ENCODE data around the gene DNASE1L3. TPM values are rescaled to one million over a fixed set of nuclear protein-coding genes. Genes with fewer than 3 reads are reported as not detected.
"Not testable (repeated sequence)": the region's sequence is repeated elsewhere in the genome, so short reads cannot be mapped to it uniquely, and the experiment has no call there.

DNASE1L3 gene
- total RNA-seq, 2 donors from 2014 or later, result 1.4 to 2.3 TPM

DNA sequence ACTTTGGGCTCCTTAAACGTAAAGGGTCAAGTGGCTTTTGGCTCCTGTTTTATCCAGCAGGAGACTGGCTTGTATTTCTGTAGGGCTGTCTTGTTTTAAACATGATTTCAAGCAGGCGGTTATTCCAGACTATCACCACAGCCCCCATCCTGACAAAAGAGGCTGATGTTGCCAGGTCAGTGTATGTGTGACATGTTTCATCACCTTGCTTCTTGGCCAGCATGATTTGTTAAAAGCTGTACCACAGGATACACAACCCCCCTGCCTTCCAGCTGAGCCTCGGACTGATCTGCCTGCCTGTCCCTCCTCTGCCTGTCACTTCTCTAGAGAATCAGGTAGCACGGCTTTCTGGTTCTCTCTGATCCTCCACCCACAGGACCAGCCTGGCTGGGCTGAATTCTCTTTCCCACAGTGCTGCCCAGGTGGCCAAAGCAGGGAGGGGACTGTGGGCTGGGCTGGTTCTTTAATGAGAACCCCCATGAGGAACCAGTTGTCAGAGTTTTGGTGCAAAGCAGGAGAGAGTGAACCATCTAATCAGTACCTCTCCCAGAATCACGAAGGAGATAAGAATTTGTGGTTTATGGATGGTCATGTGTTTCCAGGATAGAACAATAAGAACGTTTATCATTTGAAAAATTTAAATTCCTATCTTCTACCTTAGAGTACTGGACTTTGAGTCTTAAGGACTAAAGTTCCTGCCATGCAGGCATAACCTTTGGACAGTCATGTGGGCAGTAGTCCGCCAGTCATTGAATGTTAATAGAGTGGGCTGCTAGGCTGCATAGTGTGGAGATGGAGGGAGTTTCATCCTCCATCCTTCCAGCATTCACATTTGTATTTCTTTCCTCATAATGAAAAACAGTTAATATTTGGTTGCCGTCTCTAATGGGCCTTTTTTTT is 35.6 kb upstream of the DNASE1L3 start:
- Histone ChIP-seq H3K9me3 (no peaks in the 10 kb centered on the region), H3K4me1 (replicated peaks) (no peaks in the 10 kb centered on the region), H3K27me3 (replicated peaks; ENCODE audit: insufficient read depth) (no peaks in the 10 kb centered on the region), H3K36me3 (no peaks in the 10 kb centered on the region), H3K4me3 (no peak overlapping the region), H3K27ac (no peak overlapping the region)
- DNase-seq (ENCODE audit: low spot score), result no peak
- intact Hi-C loops (cut with DNase I), result no loop called here
- 76% methylated on average over 8 of the region's 8 CpGs for WGBS
- TF ChIP-seq POLR2A (IDR thresholded peaks at IDR 0.05), result no peak
- no peak for TF ChIP-seq POLR2AphosphoS5 (IDR thresholded peaks at IDR 0.05)
- TF ChIP-seq, protein P1, sequence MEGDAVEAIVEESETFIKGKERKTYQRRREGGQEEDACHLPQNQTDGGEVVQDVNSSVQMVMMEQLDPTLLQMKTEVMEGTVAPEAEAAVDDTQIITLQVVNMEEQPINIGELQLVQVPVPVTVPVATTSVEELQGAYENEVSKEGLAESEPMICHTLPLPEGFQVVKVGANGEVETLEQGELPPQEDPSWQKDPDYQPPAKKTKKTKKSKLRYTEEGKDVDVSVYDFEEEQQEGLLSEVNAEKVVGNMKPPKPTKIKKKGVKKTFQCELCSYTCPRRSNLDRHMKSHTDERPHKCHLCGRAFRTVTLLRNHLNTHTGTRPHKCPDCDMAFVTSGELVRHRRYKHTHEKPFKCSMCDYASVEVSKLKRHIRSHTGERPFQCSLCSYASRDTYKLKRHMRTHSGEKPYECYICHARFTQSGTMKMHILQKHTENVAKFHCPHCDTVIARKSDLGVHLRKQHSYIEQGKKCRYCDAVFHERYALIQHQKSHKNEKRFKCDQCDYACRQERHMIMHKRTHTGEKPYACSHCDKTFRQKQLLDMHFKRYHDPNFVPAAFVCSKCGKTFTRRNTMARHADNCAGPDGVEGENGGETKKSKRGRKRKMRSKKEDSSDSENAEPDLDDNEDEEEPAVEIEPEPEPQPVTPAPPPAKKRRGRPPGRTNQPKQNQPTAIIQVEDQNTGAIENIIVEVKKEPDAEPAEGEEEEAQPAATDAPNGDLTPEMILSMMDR (IDR thresholded peaks at IDR 0.05), result no peak

GRCh38 chr3:58243976-58244585 is 33.3 kb upstream of the DNASE1L3 start:
- WGBS, result 92% methylated on average over 6 of the region's 6 CpGs
- TF ChIP-seq POLR2A (IDR thresholded peaks at IDR 0.05), result no peak
- TF ChIP-seq POLR2AphosphoS5 (IDR thresholded peaks at IDR 0.05), result no peak
- TF ChIP-seq, protein P1 (IDR thresholded peaks at IDR 0.05), result no peak
- no peak overlapping the region for H3K27ac ChIP-seq

GRCh38 chr3:58242860-58243259 is 32.1 kb upstream of the DNASE1L3 start:
- H3K4me3 ChIP-seq; H3K27me3 ChIP-seq (replicated peaks; ENCODE audit: insufficient read depth); H3K9me3 ChIP-seq; DNase-seq (ENCODE audit: low spot score); H3K4me1 ChIP-seq (replicated peaks); intact Hi-C loops (cut with DNase I); H3K27ac ChIP-seq; H3K36me3 ChIP-seq: not testable (repeated sequence)
- WGBS, result 81% methylated on average over 4 of the region's 4 CpGs

More at GRCh38 chr3:58243976-58244585, 33.3 kb upstream of the DNASE1L3 start:
- intact Hi-C loops (cut with DNase I), result no loop called here
- no peaks in the 10 kb centered on the region for H3K4me1 ChIP-seq (replicated peaks)
- H3K4me3 ChIP-seq, result no peak overlapping the region
- DNase-seq (ENCODE audit: low spot score), result no peak
- no peaks in the 10 kb centered on the region for H3K36me3 ChIP-seq
- H3K9me3 ChIP-seq, result no peaks in the 10 kb centered on the region
- H3K27me3 ChIP-seq (replicated peaks; ENCODE audit: insufficient read depth), result no peaks in the 10 kb centered on the region

- Histone ChIP-seq H3K27ac (no peak overlapping the region), H3K4me3 (no peak overlapping the region), H3K27me3 (replicated peaks; ENCODE audit: insufficient read depth) (no peaks in the 10 kb centered on the region), H3K4me1 (replicated peaks) (no peaks in the 10 kb centered on the region), H3K9me3 (no peaks in the 10 kb centered on the region), H3K36me3 (no peaks in the 10 kb centered on the region)
- no peak for TF ChIP-seq POLR2AphosphoS5 (IDR thresholded peaks at IDR 0.05)
- TF ChIP-seq, protein P1 (IDR thresholded peaks at IDR 0.05), result no peak
- no peak for TF ChIP-seq POLR2A (IDR thresholded peaks at IDR 0.05)
- no peak for DNase-seq (ENCODE audit: low spot score)
- WGBS, result 62% methylated on average over 1 of the region's 1 CpG
- intact Hi-C loops (cut with DNase I), result no loop called here
Observed at GRCh38 chr3:58242340-58242739, 31.6 kb upstream of the DNASE1L3 start.

DNA sequence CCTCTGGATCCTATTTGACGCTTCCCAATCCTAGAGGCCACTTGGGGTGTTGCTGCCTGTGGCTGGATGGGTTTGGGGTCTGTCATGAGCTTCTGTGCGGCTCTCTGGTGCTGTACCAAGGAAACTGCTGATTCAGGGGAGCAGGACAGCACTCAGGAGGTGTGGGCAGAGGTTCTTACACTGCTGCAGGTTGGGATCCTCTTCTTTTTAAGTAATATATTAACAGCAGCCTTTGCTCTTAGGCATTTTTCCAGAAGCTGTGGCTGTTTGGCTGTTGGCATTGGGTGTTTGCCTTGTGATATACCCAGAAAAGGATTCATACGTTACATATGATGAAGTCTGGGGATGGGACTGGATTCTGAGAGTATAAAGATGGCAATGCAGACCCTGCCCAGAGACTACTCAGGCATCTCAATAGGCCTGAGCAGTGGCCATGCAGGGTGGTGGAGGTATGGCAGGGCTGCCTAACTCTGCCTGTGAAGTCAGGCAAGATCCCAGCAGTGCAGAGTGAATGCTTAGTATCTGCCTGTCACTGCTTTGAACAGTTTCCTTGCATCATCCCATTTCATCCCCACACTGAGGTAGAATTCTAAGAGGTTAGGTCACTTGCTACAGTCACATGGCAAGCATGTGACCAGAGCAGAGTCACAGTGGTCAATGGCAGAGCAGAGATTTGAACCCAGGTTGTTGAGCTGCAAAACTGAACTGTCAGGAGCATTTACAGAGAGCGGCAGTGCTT is 30.7 kb upstream of the DNASE1L3 start:
- 94% methylated on average over 4 of the region's 4 CpGs for WGBS
- Histone ChIP-seq H3K36me3 (no peaks in the 10 kb centered on the region), H3K27me3 (replicated peaks; ENCODE audit: insufficient read depth) (no peaks in the 10 kb centered on the region), H3K9me3 (no peaks in the 10 kb centered on the region), H3K27ac (no peak overlapping the region), H3K4me1 (replicated peaks) (no peaks in the 10 kb centered on the region), H3K4me3 (no peak overlapping the region)
- intact Hi-C loops (cut with DNase I), result no loop called here
- DNase-seq (ENCODE audit: low spot score), result no peak
- no peak for TF ChIP-seq POLR2A (IDR thresholded peaks at IDR 0.05)
- TF ChIP-seq, protein P1 (IDR thresholded peaks at IDR 0.05), result no peak
- no peak for TF ChIP-seq POLR2AphosphoS5 (IDR thresholded peaks at IDR 0.05)

Data from prostate gland (tissue), 2 donors.